Subcutaneous adipose tissue (tissue), 4 donors: ENCODE measurements around the gene DUS4L. TPM values are rescaled to one million over a fixed set of nuclear protein-coding genes. Genes with fewer than 3 reads are reported as not detected.

Experiments used
- total RNA-seq, 4 donors: library from RNA; depleted of rRNA; stranded (reverse); fragments of >200 nt; gene quantifications; one replicate each; pipeline ENCODE4 v1.1.0, GENCODE V29; 2016
- TF ChIP-seq, protein P1 (sequence below): fragments of 450-650 bp; IDR thresholded peaks from one replicate; pipeline ENCODE4 v1.5.1; 2016; ENCODE audit warnings: low read depth, mild to moderate bottlenecking, control low read depth, antibody characterized with exemption, moderate library complexity

The DUS4L gene
- total RNA-seq, 4 donors from 2014 or later, result 6.3 to 12.6 (median 8.7) TPM

DNA sequence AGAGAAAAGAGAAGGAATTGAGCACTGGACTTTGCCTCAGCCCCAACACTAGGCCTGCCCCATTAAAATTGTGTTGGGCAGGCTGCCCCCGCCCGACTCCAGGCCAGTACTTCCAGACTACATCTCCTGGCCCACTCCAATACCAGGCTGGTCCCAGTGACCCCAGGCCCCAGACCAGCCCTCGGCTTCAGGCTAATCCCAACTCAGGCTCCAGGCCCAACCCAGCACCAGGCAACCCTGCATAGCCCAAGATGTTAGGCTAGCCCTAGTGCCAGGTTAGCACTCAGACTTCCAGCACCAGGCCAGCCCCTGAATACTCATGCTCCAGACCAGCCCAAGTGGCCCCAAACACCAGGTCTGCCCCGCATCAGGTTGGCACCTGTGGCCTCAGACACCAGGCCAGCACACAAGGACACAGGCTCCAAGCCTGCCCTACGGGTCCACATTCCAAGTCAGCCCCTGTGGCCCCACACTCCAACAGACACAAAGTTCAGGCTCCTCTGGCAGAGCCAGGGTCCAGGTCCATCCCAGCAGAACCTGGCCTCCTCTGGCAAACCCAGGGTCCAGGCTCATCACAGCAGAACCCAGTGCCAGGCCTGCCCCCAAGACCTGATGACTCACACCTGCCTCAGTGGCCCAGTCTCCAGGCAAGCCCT, 20.3 kb upstream of the DUS4L start:
- TF ChIP-seq, protein P1, sequence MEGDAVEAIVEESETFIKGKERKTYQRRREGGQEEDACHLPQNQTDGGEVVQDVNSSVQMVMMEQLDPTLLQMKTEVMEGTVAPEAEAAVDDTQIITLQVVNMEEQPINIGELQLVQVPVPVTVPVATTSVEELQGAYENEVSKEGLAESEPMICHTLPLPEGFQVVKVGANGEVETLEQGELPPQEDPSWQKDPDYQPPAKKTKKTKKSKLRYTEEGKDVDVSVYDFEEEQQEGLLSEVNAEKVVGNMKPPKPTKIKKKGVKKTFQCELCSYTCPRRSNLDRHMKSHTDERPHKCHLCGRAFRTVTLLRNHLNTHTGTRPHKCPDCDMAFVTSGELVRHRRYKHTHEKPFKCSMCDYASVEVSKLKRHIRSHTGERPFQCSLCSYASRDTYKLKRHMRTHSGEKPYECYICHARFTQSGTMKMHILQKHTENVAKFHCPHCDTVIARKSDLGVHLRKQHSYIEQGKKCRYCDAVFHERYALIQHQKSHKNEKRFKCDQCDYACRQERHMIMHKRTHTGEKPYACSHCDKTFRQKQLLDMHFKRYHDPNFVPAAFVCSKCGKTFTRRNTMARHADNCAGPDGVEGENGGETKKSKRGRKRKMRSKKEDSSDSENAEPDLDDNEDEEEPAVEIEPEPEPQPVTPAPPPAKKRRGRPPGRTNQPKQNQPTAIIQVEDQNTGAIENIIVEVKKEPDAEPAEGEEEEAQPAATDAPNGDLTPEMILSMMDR, result no peak

DNA sequence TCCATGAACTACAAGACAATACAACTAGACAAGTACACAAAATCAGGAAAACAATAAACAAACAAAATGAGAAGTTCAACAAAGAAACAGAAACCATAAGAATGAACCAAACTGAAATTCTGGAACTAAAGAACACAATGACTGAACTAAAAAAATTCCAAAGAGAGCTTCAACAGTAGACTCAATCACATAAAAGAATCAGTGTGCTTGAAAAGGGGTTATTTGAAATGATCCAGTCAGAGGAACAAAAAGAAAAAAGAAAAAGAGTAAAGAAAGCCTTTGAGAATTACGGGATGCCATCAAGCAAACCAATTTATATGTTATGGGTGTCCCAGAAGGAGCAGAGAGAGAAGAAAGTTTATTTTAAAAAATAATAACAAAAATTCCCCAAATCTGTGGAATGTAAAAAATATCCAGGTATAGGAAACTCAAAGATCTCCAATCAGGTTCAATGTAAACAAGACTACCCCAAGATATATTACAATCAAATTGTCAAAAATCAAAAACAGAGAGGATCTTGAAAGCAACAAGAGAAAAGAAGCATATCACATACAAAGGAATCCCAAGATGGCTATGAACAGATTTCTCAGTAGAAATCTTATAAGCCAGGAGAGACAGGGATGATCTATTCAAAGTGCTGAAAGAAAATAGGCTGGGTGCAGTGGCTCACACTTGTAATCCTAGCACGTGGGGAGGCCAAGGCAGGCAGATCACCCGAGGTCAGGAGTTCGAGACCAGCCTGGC, 18.8 kb upstream of the DUS4L start:
- TF ChIP-seq, protein P1, result no peak

DNA sequence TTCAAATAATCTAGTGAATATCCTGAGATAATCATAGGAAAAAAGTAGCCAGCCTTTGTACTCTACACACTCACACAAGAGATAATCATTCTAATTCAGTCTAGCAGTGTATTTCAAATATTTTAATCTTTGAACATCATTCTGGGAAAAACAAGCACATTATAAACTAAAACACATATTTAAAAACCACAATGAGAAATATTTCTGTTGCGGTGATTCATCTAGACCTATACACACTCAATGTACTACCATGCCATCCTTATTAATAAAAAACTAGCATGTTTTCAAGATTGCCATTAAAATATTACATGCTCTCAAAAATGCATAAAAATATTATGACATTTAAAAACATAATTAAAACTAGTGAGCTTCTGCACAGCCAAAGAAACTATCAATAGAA, 11.8 kb upstream of the DUS4L start:
- TF ChIP-seq, protein P1, result no peak

DNA sequence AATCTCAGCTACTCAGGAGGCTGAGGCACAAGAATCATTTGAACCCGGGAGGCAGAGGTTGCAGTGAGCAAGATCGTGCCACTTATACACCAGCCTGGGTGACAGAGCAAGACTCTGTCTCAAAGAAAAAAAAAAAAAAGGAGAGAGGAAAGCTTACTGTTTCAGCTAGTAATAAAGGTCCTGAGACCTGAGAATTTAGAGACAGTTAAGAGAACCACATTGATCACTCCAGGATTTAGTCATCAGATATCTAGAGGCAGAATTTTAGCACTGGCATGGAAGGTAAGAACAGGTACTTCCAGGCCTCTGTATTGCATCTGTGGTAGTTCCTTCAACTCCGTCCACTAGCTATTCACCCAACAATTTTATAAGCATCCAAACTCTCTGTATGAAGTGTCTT, 7.9 kb upstream of the DUS4L start:
- TF ChIP-seq, protein P1, result no peak

DNA sequence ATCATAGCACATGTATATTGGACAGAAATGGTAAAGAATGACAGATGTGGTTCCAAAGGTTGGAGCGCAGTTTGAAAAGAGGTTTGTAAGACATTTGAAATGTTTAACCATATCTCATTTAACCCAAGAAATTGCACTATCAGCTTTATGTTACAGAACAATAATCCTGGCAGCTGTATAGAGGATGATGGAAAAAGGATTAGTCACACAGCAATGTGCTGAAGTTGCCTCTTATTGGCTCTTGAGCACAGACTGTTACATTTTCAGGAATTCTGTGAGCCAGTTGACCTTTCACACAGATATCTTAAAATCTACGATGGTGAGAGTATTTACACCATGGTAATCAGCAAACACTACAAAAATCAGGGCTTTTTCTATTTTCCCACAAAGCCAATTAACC, 3.9 kb upstream of the DUS4L start:
- TF ChIP-seq, protein P1, result no peak

DNA sequence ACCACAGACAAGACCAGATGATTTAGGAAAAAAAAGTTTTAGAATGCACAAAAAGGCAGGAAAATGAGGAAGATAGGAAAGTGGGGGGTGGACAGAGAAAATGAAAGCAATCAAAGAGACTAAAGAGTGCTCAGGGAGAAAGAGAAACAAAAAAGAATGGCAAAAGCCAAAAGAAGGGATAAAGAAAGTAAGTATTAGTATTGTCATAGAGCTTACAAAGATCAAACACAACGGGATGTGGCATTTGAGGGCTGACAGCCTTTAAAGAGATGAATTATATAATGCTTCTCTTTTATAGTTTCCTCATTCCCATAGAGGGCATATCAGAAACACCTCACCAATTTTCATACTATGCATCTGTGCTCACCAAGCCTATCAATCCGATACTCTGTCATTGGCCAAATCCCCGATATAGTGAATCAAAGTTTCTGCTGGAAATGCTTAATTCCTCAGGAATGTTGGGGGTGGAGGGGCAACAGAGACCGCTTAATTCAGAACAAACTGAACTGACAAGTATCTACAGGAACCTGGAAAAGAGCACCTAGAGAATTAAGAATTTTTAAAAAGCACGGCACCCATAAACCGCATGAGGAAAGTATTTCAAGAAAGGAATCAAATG, 2.8 kb upstream of the DUS4L start:
- TF ChIP-seq, protein P1, result no peak

DNA sequence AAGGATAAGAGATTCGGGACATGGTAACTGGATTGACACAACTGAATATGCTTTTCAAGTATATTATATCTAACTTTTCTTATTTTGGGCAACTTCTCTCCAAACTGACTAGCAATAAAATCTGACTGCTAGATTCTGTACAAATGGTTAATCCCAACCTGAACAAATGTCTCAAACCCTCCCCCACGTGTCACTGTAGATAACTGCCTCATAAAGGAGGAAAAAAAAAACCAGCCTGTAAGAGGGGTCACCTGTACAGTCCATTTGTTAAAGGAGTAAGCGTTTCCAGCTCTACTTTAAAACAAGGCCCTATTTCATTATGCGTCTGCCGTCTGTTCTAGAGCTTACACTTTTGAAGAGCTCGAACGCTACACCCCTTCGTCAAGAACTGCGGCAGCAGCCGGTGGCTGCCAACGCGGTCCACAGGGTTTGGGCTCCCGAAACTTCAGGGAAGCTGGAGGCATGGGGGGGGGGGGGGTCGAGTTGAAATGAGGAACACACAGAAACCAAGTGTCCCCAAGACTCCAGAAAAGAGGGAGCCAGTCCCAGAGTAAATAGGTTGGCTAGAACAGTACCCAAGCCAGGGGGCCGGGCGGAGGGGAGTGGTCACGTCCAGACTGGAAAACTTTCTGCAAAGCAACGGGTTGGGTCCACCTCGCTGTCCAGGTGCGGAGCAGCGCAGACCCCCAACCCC, 543 bp upstream of the DUS4L start:
- TF ChIP-seq, protein P1, result no peak
